ENCODE data around the gene OSBPL10.

Gene OSBPL10

GRCh38 chr3:31943041-31943440 lies 38.0 kb downstream of the OSBPL10 start:
- TF ChIP-seq ELF4 (IDR thresholded peaks at IDR 0.05) = no peak
- no peak for TF ChIP-seq SP1 (IDR thresholded peaks at IDR 0.05)
- no peak for TF ChIP-seq LEF1 (IDR thresholded peaks at IDR 0.05; ENCODE audit: borderline replicate concordance)
- no peak for TF ChIP-seq SUZ12 (IDR thresholded peaks at IDR 0.05)
- no peak for TF ChIP-seq TARDBP (IDR thresholded peaks at IDR 0.05)
- no peak for TF ChIP-seq ARNT (IDR thresholded peaks at IDR 0.05)
- no peak for TF ChIP-seq ZNF384 (IDR thresholded peaks at IDR 0.05)
- no peak for TF ChIP-seq FOXM1 (IDR thresholded peaks at IDR 0.05; ENCODE audit: borderline replicate concordance)
- no peak for TF ChIP-seq FOXA1 (IDR thresholded peaks at IDR 0.05)
- TF ChIP-seq HDGF (IDR thresholded peaks at IDR 0.05; ENCODE audit: borderline replicate concordance) = no peak
- no peak for TF ChIP-seq BHLHE40 (IDR thresholded peaks at IDR 0.05; ENCODE audit: borderline replicate concordance)
- TF ChIP-seq L3MBTL2 (conservative IDR thresholded peaks at IDR 0.05) = no peak
- TF ChIP-seq CTBP1 (IDR thresholded peaks at IDR 0.05; ENCODE audit: borderline replicate concordance) = no peak
- TF ChIP-seq FOXK2 (IDR thresholded peaks at IDR 0.05) = no peak
- no peak for TF ChIP-seq NFRKB (IDR thresholded peaks at IDR 0.05)
- TF ChIP-seq PKNOX1 (IDR thresholded peaks at IDR 0.05) = no peak
- CTCF ChIA-PET = no interaction called here
- DNase-seq (ENCODE audit: extremely low spot score) = no peak
- POLR2A ChIA-PET = no interaction called here

DNA sequence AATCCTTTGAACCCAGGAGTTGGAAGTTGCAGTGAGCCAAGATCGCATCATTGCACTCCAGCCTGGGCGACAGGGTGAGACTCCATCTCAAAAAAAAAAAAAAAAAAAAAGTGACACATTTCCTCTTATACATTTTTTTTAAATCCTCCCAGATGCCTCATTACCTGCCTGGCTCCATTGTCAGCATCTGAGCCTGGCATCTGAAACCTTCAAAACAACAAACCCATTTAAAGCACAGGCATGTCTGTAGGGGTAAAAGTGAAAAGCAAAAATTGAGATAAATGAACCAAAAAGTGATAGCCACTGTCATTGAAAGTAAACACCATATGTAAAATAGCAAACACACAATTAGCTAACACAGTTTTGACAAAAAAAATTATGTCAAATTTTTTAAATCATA lies 38.6 kb downstream of the OSBPL10 start:
- CTCF ChIA-PET = no interaction called here
- POLR2A ChIA-PET = no interaction called here

GRCh38 chr3:31937225-31937624 lies 43.8 kb downstream of the OSBPL10 start:
- TF ChIP-seq ELF4 (IDR thresholded peaks at IDR 0.05) (no peak), LEF1 (IDR thresholded peaks at IDR 0.05; ENCODE audit: borderline replicate concordance) (no peak), CTBP1 (IDR thresholded peaks at IDR 0.05; ENCODE audit: borderline replicate concordance) (no peak), TARDBP (IDR thresholded peaks at IDR 0.05) (no peak), SP1 (IDR thresholded peaks at IDR 0.05) (no peak)
- CTCF ChIA-PET = no interaction called here
- POLR2A ChIA-PET = no interaction called here
- no peak for DNase-seq (ENCODE audit: extremely low spot score)

More for the DNA sequence above, 38.6 kb downstream of the OSBPL10 start:
- TF ChIP-seq BHLHE40 (IDR thresholded peaks at IDR 0.05; ENCODE audit: borderline replicate concordance) = no peak
- TF ChIP-seq NFRKB (IDR thresholded peaks at IDR 0.05) = no peak
- no peak for TF ChIP-seq FOXK2 (IDR thresholded peaks at IDR 0.05)
- no peak for TF ChIP-seq TARDBP (IDR thresholded peaks at IDR 0.05)
- no peak for TF ChIP-seq ARNT (IDR thresholded peaks at IDR 0.05)
- no peak for TF ChIP-seq SP1 (IDR thresholded peaks at IDR 0.05)
- TF ChIP-seq FOXM1 (IDR thresholded peaks at IDR 0.05; ENCODE audit: borderline replicate concordance) = no peak
- TF ChIP-seq CTBP1 (IDR thresholded peaks at IDR 0.05; ENCODE audit: borderline replicate concordance) = no peak
- no peak for TF ChIP-seq ZNF384 (IDR thresholded peaks at IDR 0.05)
- no peak for TF ChIP-seq ELF4 (IDR thresholded peaks at IDR 0.05)
- TF ChIP-seq LEF1 (IDR thresholded peaks at IDR 0.05; ENCODE audit: borderline replicate concordance) = no peak
- TF ChIP-seq HDGF (IDR thresholded peaks at IDR 0.05; ENCODE audit: borderline replicate concordance) = no peak
- no peak for TF ChIP-seq L3MBTL2 (conservative IDR thresholded peaks at IDR 0.05)
- TF ChIP-seq SUZ12 (IDR thresholded peaks at IDR 0.05) = no peak
- TF ChIP-seq PKNOX1 (IDR thresholded peaks at IDR 0.05) = no peak
- no peak for DNase-seq (ENCODE audit: extremely low spot score)

DNA sequence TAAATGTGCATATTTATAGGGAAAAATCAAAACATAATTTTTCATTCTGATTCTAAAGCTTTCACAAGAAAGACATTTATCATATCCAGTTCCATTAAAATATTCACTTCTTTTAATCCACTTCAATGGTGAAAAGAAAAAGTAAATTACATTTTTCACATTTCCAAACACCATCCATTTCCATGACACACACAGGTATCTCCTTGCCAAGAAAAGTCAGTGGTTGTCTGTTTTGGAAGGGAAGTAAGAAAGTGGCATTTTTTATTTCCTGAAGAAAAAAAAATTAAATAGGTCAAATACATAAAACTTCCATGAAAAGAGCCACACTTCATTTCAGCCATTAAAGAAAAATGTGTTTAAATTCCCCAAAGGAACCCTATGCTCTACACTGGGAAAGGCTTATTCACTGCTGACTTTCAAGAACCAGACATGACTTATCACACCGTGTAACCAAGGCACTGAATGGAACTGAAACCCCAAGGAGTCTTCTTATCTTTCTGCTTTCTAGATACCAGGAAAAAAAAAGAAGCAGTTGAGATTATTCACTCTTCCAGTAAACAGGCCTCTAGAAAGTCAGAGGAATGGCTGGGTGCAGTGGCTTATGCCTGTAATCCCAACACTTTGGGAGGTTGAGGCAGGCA lies 44.5 kb downstream of the OSBPL10 start:
- POLR2A ChIA-PET = no interaction called here

DNA sequence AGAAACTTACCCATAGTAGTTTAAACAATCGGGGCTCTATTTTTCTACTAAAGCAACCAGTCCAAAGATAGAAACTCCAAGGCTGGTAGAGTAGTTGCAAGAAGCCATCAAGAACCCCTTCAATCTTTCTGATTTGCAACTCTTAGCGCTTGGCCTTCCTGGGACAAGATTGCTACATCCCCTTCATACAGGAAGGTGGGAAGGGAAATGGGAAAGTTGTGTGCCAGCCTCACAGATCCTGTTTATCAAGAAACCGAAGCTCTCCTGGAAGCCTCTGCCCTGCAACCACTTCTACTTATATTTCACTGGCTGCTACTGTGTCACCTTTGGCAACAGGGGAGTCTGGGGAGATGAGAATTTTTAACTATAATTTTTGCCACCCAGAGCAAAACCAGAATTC lies 46.2 kb downstream of the OSBPL10 start:
- no peak for DNase-seq (ENCODE audit: extremely low spot score)
- CTCF ChIA-PET = no interaction called here
- no peak for TF ChIP-seq L3MBTL2 (conservative IDR thresholded peaks at IDR 0.05)
- no peak for TF ChIP-seq ARNT (IDR thresholded peaks at IDR 0.05)
- no peak for TF ChIP-seq ZNF384 (IDR thresholded peaks at IDR 0.05)
- TF ChIP-seq CTBP1 (IDR thresholded peaks at IDR 0.05; ENCODE audit: borderline replicate concordance) = no peak
- no peak for TF ChIP-seq FOXK2 (IDR thresholded peaks at IDR 0.05)
- TF ChIP-seq LEF1 (IDR thresholded peaks at IDR 0.05; ENCODE audit: borderline replicate concordance) = no peak
- TF ChIP-seq SP1 (IDR thresholded peaks at IDR 0.05) = no peak
- POLR2A ChIA-PET = no interaction called here

More for the DNA sequence above, 44.5 kb downstream of the OSBPL10 start:
- no peak for DNase-seq (ENCODE audit: extremely low spot score)
- CTCF ChIA-PET = no interaction called here
- TF ChIP-seq FOXK2 (IDR thresholded peaks at IDR 0.05) = no peak
- no peak for TF ChIP-seq NFRKB (IDR thresholded peaks at IDR 0.05)
- TF ChIP-seq ELF4 (IDR thresholded peaks at IDR 0.05) = no peak

DNA sequence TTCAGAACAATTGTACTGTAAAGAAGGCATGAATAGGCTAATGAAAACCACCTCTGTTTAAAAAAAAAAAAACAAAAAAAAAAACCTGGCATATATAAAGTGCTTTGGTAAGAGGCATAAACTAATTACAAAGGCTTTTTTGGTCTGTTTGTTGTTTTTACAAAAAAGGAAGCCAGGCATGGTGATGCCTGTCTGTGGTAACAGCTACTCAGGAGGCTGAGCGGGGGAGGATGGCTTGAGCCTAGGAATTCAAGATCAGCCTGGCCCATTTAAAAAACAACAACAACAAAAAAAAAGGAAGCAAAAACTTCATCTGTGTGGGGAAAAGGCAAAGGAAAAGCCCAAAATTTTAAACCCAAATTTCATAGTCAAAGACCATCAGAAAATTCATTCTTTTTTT lies 47.0 kb downstream of the OSBPL10 start:
- ChIA-PET CTCF (no interaction called here), POLR2A (no interaction called here)
- DNase-seq (ENCODE audit: extremely low spot score) = no peak
- no peak for TF ChIP-seq ELF4 (IDR thresholded peaks at IDR 0.05)
- no peak for TF ChIP-seq TARDBP (IDR thresholded peaks at IDR 0.05)
- TF ChIP-seq SUZ12 (IDR thresholded peaks at IDR 0.05) = no peak
- TF ChIP-seq NFRKB (IDR thresholded peaks at IDR 0.05) = no peak
- no peak for TF ChIP-seq HDGF (IDR thresholded peaks at IDR 0.05; ENCODE audit: borderline replicate concordance)
- no peak for TF ChIP-seq SP1 (IDR thresholded peaks at IDR 0.05)
- TF ChIP-seq CTBP1 (IDR thresholded peaks at IDR 0.05; ENCODE audit: borderline replicate concordance) = no peak

- ChIA-PET POLR2A (no interaction called here), CTCF (no interaction called here)
- DNase-seq (ENCODE audit: extremely low spot score) = no peak
- TF ChIP-seq TARDBP (IDR thresholded peaks at IDR 0.05) (no peak), SUZ12 (IDR thresholded peaks at IDR 0.05) (no peak), LEF1 (IDR thresholded peaks at IDR 0.05; ENCODE audit: borderline replicate concordance) (no peak), PKNOX1 (IDR thresholded peaks at IDR 0.05) (no peak), ZNF384 (IDR thresholded peaks at IDR 0.05) (no peak), CTBP1 (IDR thresholded peaks at IDR 0.05; ENCODE audit: borderline replicate concordance) (no peak), HDGF (IDR thresholded peaks at IDR 0.05; ENCODE audit: borderline replicate concordance) (no peak), ARNT (IDR thresholded peaks at IDR 0.05) (no peak), BHLHE40 (IDR thresholded peaks at IDR 0.05; ENCODE audit: borderline replicate concordance) (no peak), NFRKB (IDR thresholded peaks at IDR 0.05) (no peak), FOXA1 (IDR thresholded peaks at IDR 0.05) (no peak), FOXM1 (IDR thresholded peaks at IDR 0.05; ENCODE audit: borderline replicate concordance) (no peak), ELF4 (IDR thresholded peaks at IDR 0.05) (no peak), SP1 (IDR thresholded peaks at IDR 0.05) (no peak), FOXK2 (IDR thresholded peaks at IDR 0.05) (no peak), L3MBTL2 (conservative IDR thresholded peaks at IDR 0.05) (no peak)
Measured at GRCh38 chr3:31932990-31933389, 48.1 kb downstream of the OSBPL10 start.

Measured in HEK293T (cell line).